GM18873 (cell line): Measurements from ENCODE around the gene THSD4.
"Not testable (repeated sequence)": the region's sequence is repeated elsewhere in the genome, so short reads cannot be mapped to it uniquely, and the experiment has no call there.

Experiments used
- ATAC-seq: cut with Tn5 transposase; IDR thresholded peaks from one replicate; pipeline ENCODE4 v1.9.1; 2021; ENCODE audit warnings: mild to moderate bottlenecking, moderate library complexity, moderate number of reproducible peaks; ENCODE audit not compliant: unreplicated experiment, low FRiP score

Gene THSD4

DNA sequence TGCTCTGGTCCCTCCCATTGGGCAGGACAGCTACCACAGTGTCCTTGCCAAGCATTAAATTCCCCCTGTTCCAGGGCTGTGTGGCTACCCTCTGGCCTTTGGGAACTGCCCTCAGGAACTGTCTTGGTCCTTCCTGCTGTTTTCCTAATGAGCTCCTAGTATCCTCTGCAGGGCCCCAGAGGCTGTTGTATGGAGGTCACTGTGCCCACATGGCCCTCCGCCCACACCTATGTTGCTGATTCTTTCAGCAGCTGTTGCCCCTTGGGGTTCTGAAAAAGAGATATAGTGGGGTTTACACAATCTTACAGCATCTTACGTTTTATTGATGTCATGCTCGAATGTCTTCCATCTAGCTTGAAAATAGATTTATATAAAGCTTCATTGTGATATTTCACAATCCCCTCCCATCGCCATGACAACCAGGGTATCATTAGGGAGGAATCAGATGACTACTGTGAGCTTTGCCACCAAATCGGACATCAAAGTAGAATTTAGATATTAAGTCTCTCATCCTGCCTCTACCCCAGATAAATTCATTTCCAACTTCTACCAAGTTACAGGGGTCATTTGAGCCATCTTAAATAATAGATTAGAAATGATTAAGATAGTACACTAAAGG is 598.0 kb downstream of the THSD4 start:
- no peak for ATAC-seq

DNA sequence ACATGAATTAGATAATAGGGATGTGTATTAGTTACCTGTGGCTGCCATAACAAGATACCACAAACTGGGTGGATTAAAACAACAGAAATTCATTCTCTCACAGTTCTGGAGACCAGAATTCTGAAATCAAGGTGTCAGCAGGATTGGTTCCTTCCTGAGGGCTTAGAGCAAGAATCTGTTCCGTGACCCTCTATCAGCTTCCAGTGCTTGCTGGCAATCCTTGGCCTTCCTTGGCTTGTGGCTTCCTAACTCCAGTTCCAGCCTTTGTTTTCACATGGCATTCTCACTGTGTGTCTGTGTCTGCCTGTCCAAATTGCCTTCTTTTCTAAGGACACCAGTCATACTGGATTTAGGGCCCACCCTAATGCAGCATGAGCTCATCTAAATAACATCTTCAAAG is 600.6 kb downstream of the THSD4 start:
- ATAC-seq: no peak

DNA sequence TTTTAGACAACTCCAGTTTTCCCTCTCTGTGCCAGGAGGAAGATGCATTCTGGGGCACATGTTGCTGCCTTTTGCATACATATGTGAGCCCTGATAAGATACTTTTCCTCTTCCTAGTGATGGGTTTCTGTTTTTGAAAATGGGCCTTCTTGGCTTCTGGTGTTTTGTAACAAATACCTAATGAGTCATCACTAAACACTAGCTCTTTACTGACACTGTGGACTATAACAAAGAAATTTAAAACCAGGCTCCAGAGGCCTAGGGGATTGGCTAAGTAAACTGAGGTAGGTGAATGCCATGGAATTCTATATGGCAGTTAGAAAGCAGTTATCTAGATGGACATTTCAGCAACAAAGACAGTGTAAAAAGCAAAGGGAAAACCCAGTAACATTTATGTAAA is 601.7 kb downstream of the THSD4 start:
- ATAC-seq: no peak

DNA sequence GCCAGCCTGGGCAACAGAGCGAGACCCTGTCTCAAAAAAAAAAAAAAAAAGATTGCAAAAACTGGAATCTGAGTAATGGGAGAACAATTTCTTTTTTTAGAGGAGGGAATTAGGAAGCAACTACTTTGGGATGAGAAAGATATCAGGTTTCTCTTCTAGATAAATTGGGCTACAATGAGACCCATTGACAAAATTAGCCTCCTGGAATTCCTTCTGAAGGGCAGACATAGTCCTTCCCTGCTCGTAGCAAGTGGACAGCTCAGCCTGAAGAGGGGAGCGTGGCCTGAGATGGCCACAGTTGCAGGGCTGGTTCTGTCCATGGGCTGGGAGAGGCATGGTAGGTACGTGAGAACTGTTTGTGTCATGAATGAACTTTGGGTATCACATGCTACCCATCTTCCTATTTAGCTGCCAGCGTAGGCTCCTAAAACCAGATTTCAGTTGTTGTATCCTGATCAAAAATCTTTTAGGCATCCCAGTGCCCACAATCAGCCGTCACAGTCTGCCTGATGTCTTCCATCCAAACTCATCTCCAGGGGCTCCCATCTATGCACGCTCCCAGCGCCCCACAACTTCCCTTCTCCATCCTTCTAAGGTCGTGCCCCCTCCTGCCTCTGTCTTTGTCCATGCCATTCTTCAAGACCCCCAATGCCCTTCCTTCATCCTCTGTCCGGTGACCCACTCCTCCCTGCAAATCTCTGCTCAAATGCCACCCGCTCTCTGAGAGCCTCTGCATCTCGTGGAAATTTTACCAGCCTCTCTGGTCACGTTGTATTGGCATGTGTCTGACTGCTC is 603.0 kb downstream of the THSD4 start:
- no peak for ATAC-seq

DNA sequence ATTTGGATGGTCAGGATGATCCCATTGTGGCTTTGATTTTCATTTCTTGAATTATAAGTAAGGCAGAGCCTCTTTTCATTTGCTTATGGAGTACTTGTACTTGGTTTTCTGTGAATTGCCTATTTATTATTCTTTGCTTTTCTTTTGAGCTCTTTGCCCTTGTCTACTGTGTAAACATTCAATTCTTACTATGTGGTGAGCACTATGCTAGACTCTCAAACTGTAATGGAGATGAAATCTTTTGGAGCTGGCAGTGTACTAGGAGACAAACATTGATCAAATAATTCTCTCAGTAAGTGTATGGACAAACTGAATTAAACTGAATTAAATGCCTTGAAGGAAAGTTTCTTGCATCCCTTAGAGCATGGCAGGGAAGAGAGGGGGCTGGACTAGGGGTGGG is 608.1 kb downstream of the THSD4 start:
- no peak for ATAC-seq

DNA sequence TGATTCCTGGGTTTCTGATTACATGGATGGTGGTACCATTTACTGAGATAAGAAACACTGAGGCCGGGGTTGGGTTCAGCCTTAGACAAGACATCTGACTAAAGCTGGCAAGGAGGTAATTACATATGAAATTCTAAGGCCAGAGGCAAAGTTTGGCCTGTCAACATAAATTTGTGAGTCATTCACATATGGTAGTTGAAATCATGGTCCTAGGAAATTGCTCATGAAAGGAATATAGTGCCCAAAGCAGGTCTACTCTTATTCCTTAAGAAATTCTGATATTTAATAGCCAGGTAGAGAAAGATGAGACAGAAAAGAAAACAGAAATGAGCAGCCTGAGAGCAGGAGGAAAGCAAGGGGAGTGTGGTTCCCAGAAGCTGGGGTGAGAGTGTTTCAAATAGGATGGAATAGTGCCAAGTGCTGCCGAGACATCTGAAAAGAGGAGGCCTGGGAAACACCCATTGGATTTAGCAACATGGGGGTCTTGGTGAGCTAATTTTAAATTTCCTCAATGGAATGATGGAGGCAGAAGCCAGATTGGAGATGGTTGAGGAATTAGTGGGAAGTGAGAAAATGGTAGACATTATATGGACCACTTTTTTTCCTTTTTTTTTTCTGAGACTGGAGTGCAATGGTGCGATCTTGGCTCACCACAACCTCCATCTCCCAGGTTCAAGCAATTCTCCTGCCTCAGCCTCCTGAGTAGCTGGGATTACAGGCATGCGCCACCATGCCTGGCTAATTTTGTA is 610.1 kb downstream of the THSD4 start:
- ATAC-seq: not testable (repeated sequence)

DNA sequence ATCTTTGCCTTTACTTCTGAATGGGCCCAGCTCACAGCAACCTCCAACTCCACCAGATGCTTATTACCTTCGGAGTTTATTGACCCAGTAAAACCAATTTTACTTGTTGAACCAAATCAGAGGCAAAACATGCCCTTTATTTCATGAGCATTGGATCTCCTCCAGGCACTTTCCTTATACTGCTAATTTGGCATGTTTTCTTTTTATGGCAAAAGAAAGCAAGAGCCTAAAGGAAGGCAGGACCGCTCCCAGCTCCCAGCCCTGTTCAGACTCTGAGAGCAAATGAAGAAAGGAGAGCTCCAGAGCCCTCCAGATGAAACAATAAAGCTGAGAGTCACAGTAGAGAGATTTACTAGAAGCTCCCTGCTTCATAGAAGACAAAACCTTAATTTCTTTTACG is 613.6 kb downstream of the THSD4 start:
- ATAC-seq: no peak

DNA sequence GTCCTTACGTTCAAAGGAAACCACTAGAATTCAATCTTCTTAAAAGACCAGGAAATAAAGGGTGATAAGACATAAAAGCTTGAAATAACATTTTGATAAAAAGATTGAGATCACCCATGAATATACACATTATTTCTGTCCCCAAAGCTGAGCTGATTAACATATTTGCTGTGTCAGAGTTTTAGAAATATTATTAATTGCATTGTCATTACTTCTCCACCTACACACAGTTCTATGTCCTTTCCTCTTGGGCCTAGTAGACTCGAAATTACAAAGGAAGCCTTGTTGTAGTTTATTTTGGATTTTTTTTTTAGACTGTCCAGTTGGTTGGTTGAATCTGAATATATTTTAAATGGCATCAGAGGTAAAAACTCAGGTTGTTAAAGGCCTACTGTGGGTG is 614.0 kb downstream of the THSD4 start:
- no peak for ATAC-seq

DNA sequence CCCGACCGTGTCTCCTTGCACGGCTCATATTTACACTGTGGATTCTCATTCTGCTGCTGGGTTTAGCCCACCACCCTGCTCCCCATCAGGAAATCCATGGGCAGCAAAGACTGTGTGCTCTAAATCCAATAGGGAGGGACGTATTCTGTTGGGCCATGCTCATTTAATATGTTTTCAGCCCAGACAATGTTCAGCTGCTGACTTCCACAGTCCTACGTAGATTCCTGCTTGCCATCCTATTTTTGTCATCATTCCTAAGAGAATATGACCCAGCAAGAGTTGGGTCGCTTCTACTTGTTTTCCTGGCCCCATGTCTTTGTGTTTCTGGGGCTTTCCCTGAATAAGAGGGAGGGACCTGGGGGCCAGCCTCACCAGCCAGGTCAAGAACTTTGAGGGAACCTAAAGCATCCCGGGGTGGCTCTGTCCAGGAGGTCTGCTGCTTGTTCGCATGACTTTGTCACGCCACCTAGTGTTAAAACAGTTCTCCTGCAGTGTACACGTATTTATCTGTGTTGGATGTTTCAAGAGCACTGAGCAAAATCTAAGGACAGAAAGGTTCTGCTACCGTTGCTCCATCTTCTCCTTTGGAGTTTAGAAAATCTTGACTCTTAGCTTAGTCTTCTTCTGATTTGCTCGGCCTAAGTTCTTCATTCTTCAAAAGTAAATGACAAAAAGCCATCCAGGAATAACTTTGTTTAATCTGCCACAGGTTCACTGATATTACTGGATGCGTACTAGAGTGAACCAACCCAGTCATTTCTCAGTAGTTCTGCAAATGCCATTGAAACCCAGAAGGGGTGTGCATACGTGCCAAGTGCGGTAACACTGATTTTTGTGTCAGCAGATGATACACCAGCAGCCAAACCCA is 615.2 kb downstream of the THSD4 start:
- ATAC-seq: no peak

DNA sequence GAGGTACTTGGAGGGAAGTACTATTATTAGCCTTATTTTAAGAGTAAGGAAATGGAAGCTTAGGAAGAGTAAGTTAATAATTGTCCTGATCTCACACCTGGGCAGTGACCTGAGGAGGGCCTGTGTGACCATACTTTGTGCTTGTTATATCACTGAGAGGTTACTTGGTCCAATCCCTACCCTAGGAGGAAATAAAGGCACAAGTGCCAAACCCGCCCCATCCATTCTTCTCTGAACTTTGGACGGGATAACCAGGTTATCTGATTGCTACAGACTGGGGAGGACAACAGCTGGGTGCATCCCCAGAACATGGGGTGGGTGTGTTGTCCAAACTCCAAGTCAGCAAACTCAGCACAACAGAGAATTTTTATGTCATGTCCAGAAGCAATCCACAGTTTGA is 617.4 kb downstream of the THSD4 start:
- ATAC-seq: no peak

DNA sequence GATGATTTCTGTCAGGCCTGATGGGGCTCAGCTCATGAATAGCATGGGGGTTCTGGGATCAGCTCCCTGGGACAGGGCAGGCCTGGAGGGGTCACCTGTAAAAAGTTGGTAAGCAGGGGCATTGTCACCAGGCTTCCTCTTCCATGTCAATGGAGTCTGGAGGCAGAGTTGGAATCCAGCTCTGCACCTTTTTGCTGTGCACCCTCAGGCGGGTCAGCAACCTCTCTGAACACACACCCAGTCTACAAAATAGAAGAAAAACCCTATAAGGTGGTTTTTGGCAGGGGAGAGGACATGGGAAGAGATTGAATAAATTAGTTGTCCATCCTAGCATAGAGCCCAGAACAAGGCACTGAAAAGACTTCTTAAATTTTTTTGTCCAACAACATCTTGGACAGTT is 617.9 kb downstream of the THSD4 start:
- ATAC-seq: no peak

DNA sequence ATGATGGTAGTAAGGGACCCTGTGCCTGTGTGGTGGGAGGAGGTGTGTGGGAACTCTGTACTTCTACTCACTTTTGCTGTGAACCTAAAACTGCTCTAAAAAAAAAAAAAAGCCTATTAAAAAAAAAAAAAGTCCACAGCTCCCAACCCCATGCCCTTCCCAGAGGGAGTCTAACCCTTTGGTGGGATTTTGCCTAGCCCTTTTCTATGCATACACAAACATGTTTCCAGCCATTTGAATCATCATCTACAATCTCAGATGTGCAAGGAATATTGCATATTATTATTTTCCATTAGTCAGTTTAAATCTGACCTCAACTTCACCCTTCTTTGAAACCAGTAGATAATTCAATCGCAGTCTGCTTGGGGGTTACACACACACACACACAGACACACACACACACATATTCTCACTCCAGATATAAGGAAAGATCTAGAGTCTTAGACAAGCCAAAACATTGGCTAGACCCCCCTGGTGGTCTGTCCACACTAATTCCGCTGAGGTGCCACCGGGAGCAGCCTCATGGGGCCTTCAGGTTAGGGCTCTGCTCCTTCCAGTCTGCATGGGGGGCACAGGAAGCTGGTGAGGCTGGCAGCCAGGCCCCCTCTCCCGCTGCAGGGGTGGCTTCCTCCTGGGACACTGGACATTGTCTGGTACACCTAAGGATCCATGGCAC is 619.6 kb downstream of the THSD4 start:
- ATAC-seq: no peak

DNA sequence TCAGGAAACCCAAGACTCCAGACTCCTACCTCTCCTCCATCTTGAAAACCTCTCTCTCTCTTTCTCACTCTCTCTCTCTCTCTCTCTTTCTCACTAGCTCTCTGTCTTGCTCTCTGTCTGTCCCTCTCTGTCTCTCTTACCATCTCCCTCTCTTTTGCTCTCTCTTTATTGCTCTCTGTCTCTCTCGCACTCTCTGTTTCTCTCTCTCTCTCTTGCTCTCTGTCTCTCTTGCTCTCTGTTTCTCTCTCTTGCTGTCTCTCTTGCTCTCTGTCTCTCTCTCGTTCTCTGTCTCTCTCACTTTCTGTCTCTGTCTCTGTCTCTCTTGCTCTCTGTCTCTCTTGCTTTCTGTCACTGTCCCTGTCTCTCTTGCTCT is 620.1 kb downstream of the THSD4 start:
- ATAC-seq: no peak

DNA sequence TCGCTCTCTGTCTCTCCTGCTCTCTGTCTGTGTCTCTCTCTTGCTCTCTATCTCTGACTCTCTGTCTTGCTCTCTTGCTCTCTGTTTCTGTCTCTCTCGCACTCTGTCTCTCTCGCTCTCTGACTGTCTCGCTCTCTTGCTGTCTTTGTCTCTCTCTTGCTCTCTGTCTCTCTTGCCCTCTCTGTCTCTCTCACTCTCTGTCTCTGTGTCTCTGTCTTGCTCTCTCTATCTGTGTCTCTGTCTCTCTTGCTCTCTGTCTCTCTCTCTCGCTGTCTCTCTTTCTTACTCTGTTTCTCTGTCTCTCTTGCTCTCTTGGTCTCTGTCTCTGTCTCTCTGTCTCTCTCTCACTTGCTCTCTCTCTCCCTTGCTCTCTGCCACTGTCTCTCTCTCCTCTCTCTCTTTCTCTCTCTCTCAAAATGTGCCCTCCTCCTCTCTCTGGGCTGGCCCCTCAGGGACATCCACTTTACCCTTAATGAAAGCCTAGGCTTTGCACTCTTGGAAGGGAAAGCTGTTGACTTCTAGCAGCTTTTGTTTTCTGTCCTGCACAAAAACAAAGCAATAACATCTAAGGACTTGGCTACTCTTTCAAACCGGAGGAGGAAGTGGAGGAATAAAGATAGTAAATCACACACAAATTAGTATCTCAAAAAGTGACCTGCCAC is 621.1 kb downstream of the THSD4 start:
- ATAC-seq: no peak

DNA sequence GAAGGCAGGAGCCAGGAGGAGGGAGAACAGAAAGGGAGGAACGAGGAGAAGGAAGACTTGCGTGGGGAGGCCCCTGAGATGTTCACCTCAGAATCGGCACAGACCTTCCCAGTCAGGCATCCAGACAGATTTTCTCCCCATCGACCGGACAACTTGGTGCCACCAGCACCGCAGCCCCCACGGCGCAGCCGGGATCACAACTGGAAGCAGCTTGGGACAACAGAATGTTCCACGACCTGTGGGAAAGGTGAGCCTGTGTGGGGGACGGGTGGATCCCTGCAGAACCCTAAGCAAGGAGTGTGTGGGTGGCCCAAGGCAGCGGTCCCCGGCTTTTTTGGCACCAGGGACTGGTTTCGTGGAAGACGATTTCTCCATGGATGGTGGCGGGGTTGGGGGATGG is 622.5 kb downstream of the THSD4 start:
- ATAC-seq: no peak

DNA sequence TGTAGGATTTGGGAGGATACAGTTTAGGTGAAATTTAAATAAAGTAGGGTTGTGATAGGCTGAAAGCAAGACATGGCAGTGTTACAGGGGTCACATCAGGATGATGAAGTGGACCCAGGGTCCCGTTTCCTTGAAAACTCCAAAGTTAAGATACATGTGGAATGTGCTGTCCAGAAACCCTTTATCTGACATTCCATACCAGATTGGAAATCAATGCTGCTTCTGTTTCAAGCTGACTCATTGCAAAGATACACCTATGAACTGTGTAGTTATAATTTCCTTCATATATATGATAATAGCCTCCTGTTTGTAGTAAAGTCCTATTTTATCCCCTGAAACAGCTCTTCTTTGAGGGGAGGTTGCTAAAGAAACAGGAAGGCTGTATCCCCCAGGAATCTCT is 624.1 kb downstream of the THSD4 start:
- ATAC-seq: no peak

DNA sequence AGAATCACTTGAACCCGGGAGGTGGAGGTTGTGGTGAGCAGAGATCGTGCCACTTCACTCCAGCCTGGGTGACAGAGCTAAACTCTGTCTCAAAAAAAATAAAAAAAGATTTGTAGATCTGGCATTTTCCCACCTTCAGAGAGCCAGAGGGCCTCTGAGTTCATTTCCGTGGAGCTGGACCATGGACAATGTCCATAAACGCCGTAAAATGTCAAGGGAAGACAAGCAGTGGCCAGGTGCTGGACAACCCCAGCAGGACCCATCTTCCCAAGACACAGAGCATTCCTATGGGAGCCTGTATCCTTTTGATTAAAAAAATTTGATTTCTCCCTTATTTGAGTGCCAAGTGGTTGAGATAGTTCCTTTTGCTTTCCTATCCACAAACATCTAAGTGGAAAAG is 627.7 kb downstream of the THSD4 start:
- no peak for ATAC-seq

DNA sequence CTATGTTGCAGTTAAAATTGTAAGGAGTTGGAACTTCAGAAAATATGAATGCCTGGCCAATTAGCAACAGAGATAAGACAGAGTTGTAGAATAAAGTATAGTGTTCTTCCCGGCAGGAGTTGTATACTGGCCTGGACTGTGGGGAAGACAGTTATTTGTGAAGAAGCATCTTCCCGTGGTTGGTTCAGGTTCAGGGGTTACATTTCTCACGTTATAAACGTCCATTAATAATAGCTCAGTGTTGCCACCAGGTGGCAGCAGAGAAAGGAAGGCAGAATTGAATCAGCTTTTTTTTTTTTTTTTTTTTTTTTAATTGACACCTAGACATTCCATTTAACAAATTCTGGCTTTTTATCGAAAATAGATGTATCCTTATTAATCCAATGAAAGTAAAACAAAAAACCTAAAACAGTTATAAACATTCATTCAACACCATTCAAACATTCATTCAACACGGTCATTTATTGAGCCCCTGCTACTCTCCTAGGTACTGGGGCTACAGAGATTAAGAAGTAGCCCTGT is 628.7 kb downstream of the THSD4 start:
- ATAC-seq: no peak

DNA sequence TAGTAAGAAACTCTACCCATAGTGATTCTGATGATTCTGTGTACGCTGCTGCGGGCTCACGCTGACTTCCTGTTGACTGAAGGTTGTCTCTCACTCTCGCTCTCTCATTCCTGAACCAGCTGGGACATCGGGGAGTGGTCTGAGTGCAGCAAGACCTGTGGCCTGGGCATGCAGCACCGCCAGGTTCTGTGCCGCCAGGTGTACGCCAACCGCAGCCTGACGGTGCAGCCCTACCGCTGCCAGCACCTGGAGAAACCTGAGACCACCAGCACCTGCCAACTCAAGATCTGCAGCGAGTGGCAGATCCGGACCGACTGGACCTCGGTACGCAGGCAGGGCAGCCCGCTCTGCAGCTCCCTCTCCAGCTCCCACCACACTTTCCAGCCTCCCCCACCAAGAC is 631.4 kb downstream of the THSD4 start:
- ATAC-seq: no peak
